Measurements from ENCODE around the gene EEF1AKMT4. TPM values are rescaled to one million over a fixed set of nuclear protein-coding genes. Genes with fewer than 3 reads are reported as not detected.
"Not testable (repeated sequence)": the region's sequence is repeated elsewhere in the genome, so short reads cannot be mapped to it uniquely, and the experiment has no call there.

Gene EEF1AKMT4
- total RNA-seq, 6 experiments from 2014 or later: 4.9 to 19.4 (median 7.1) TPM

- TF ChIP-seq POLR2A (IDR thresholded peaks at IDR 0.05) (no peak), CTCF (IDR thresholded peaks at IDR 0.05) (no peak)
- Histone ChIP-seq H3K36me3 (no peaks in the 10 kb centered on the region), H3K27me3 (no peaks in the 10 kb centered on the region), H3K9me3 (no peaks in the 10 kb centered on the region), H3K27ac (no peak overlapping the region), H3K4me1 (peaks cover 0 to 19% (median 0%) of the 10 kb centered on the region in 4 donors), H3K4me3 (peak overlapping the region in 1 of 3 donors; percentile 41)
- 19% methylated on average over 11 of the region's 15 CpGs for WGBS (ENCODE audit: insufficient coverage, low coverage, low lambda C conversion rate, missing lambda C conversion rate)
- intact Hi-C loops (cut with DNase I): no loop called here
- DNase-seq (no peak), ATAC-seq (no peak)
Measured at GRCh38 chr3:184262764-184263179, 13.3 kb downstream of the EEF1AKMT4 start.

GRCh38 chr3:184267249-184267648 lies 17.8 kb downstream of the EEF1AKMT4 start:
- H3K27ac ChIP-seq, ATAC-seq: not testable (repeated sequence)

GRCh38 chr3:184272269-184272668 lies 22.8 kb downstream of the EEF1AKMT4 start:
- 0% methylated on average over 1 of the region's 1 CpG for WGBS (ENCODE audit: insufficient coverage, low coverage, low lambda C conversion rate, missing lambda C conversion rate)
- Histone ChIP-seq H3K9me3 (no peaks in the 10 kb centered on the region), H3K27me3 (no peaks in the 10 kb centered on the region), H3K4me3 (no peak overlapping the region), H3K4me1 (no peaks in the 10 kb centered on the region), H3K36me3 (no peaks in the 10 kb centered on the region), H3K27ac (no peak overlapping the region)
- TF ChIP-seq CTCF (IDR thresholded peaks at IDR 0.05) (no peak), POLR2A (IDR thresholded peaks at IDR 0.05) (no peak)
- ATAC-seq: no peak
- DNase-seq: no peak
- intact Hi-C loops (cut with DNase I): no loop called here

More at GRCh38 chr3:184267249-184267648, 17.8 kb downstream of the EEF1AKMT4 start:
- H3K9me3 ChIP-seq; H3K27me3 ChIP-seq; H3K4me1 ChIP-seq; intact Hi-C loops (cut with DNase I); H3K4me3 ChIP-seq; H3K36me3 ChIP-seq; DNase-seq: not testable (repeated sequence)
- 100% methylated on average over 1 of the region's 1 CpG for WGBS (ENCODE audit: insufficient coverage, low coverage, low lambda C conversion rate, missing lambda C conversion rate)

- WGBS (ENCODE audit: insufficient coverage, low coverage, low lambda C conversion rate, missing lambda C conversion rate): 67% methylated on average over 3 of the region's 12 CpGs
- no peak overlapping the region for H3K4me3 ChIP-seq
- H3K36me3 ChIP-seq: no peaks in the 10 kb centered on the region
- TF ChIP-seq POLR2A (IDR thresholded peaks at IDR 0.05) (no peak), CTCF (IDR thresholded peaks at IDR 0.05) (no peak)
- ATAC-seq (no peak), DNase-seq (no peak)
- H3K4me1 ChIP-seq: no peaks in the 10 kb centered on the region
- no peaks in the 10 kb centered on the region for H3K9me3 ChIP-seq
- H3K27me3 ChIP-seq: no peaks in the 10 kb centered on the region
- intact Hi-C loops (cut with DNase I): no loop called here
- H3K27ac ChIP-seq: no peak overlapping the region
Measured at GRCh38 chr3:184275381-184275701, 25.9 kb downstream of the EEF1AKMT4 start.

- DNase-seq (no peak), ATAC-seq (peak in 1 of 4 donors; percentile 39)
- H3K9me3 ChIP-seq: no peaks in the 10 kb centered on the region
- intact Hi-C loops (cut with DNase I): no loop called here
- no peaks in the 10 kb centered on the region for H3K4me1 ChIP-seq
- no peak within 1 kb of the TSS for H3K27ac ChIP-seq
- no peak for TF ChIP-seq CTCF (IDR thresholded peaks at IDR 0.05)
- no peak for TF ChIP-seq POLR2A (IDR thresholded peaks at IDR 0.05)
- H3K27me3 ChIP-seq: no peaks in the 10 kb centered on the region
- 7% methylated on average over 7 of the region's 65 CpGs for WGBS (ENCODE audit: insufficient coverage, low coverage, low lambda C conversion rate, missing lambda C conversion rate)
- H3K36me3 ChIP-seq: no peaks in the 10 kb centered on the region
- H3K4me3 ChIP-seq: no peak within 1 kb of the TSS
Measured at GRCh38 chr3:184275961-184276910, 26.8 kb downstream of the EEF1AKMT4 start, which contains the start of gene ECE2. Gene ECE2, plus strand, starts transcription at chr3:184276022. Its CDS starts 132 bp downstream, at chr3:184276154.
